ENCODE results near the gene SGPP2.
A peak's percentile ranks its signal among the peaks of the same experiment; 100 is the strongest.
"Not testable (repeated sequence)": the region's sequence is repeated elsewhere in the genome, so short reads cannot be mapped to it uniquely, and the experiment has no call there.

The SGPP2 gene, protein sequence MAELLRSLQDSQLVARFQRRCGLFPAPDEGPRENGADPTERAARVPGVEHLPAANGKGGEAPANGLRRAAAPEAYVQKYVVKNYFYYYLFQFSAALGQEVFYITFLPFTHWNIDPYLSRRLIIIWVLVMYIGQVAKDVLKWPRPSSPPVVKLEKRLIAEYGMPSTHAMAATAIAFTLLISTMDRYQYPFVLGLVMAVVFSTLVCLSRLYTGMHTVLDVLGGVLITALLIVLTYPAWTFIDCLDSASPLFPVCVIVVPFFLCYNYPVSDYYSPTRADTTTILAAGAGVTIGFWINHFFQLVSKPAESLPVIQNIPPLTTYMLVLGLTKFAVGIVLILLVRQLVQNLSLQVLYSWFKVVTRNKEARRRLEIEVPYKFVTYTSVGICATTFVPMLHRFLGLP

DNA sequence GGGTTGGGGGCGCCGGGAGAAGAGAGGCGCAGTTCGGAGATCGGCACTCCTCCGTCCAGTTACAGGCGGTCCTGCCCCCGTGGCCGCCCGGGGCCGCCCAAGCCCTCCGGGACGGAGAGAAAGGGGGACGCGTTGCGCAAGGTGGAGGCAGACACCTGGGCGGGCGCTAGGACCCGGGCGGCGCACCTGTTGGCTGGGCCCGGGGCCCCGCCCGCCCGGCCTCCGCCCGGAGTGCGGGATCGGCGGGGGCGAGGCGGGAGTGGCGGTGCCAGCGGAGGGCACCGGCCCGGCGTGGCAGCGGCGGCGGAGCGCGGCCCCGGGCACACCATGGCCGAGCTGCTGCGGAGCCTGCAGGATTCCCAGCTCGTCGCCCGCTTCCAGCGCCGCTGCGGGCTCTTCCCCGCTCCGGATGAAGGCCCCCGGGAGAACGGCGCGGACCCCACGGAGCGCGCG lies at the start of gene SGPP2:
TSS of gene SGPP2 (plus strand) at position 268 of the 453 bp plus-strand sequence. CDS start at position 328, 60 bp downstream.
- peak in 1 of 3 experiments; percentile 3 for DNase-seq (ENCODE audit: low read depth in 3 of 3)

DNA sequence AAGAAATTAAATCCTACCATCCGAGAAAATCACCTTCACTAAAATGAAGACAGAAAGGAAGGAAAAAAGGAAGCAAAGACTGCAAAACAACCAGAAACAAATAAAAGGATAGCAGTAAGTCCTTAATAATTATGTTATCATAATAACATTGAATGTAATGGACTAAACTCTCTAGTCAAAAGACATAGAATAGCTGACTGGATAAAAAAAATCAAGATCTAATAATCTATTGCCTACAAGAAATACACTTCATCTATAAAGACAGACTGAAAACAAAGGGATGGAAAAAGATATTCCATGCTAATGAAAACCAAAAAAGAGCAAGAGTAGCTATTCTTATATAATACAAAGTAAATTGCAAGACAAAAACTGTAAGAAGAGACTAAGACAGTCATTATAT lies 48.5 kb upstream of the SGPP2 start:
- DNase-seq (ENCODE audit: low read depth in 3 of 3): no peak

DNA sequence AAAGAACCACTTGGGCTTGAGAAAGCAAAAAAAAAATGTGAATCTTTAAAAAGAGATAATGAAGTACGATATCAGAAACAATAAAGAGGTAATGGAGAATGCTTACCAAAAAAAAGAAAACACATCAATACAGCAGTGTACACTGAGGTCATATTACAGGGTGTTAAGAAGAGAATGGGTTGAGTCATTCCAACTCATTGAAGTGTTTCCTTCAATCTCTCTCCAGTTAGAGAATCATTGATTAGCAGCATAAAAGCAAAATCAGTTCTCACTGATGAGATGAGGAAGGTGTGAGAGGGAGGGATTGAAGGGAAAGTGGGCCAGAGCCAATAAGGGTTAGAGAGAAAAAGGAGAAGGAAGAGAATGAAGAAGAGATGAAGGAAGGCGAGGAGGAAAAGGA lies 43.9 kb upstream of the SGPP2 start:
- DNase-seq (ENCODE audit: low read depth in 3 of 3): no peak

DNA sequence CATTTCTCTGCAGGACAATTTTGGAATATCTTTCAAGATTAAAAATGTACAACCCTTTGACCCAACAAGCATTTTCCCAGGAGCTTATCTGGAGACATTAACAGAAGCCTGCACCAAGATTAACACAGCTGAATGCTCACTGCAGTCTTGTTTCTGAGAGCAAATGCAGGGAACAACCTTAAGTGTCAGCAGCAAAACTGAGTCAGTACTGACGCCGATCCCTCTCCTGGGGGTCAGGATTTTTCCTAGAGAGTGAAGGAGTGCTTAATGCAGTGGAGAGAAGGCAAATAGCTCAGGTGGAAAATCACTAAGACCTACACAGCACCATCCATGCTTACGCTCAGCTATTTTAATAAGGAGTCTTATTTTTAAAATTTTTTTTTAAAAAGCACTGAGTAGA lies 42.8 kb upstream of the SGPP2 start:
- DNase-seq (ENCODE audit: low read depth in 3 of 3): no peak

DNA sequence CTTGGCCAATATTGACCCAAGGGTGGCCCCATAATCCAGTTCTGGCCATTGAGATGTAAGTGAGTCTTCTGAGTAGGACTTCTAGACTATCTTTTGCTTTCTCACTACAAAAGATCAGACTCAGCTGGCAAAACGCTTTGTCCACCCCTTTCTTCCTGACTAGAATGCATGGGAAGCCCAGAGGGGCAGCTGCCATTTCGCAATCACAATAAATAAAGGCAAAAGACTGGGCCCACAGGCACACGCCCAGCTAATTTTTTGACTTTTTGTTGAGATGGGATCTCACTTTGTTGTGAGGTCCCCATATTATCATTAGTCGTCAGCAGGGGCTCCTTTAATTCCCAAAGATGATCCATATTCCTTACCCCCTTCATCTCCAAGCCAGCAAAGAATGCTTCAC lies 41.1 kb upstream of the SGPP2 start:
- no peak for DNase-seq (ENCODE audit: low read depth in 3 of 3)

DNA sequence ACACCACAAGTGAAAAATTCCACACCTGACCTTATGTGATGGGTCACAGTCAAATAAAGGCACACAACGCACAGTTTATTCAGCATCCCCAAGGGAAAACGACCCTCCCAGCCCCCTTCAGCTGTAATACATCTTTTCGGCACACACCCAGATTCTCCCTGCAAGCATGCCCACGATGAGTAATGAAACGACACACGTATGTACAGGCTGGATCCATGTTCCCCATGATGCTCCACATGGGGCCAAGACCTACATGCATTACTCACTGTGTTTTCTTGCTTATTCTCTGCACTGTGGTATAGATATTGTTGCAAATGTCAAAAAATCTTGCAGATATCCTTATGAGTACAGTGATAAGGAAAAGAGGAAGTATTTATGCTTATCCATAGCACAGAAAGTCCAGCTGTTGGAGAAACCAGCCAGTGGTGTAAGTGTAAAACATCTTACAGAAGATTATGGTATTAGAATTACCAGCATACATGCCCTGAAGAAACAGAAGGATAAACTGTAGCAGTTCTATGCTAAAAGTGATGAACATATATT lies 32.5 kb upstream of the SGPP2 start:
- no peak for DNase-seq (ENCODE audit: low read depth in 3 of 3)

DNA sequence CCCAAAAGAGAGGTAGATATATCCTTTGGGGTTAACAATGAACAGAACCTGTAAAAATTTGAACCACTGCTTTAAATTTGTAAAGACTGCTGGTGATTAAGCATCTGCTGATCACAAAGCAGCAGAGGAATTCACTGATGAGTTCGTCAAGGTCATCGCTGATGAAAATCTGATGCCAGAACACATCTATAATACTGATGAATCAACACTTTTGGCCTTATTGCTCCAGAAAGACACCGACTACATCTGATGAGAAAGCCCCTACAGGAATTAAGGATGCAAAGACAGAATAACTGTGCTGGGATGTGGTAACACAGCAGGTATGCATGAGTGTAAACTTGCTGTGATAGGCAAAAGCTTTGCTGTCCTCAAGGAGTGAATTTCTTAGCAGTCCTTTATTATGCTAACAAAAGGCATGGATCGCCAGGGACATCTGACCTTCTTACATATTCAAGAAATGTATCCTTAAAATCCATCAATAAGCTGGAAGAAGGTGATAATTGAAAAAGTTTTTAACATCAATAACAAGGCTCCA lies 30.5 kb upstream of the SGPP2 start:
- no peak for DNase-seq (ENCODE audit: low read depth in 3 of 3)

DNA sequence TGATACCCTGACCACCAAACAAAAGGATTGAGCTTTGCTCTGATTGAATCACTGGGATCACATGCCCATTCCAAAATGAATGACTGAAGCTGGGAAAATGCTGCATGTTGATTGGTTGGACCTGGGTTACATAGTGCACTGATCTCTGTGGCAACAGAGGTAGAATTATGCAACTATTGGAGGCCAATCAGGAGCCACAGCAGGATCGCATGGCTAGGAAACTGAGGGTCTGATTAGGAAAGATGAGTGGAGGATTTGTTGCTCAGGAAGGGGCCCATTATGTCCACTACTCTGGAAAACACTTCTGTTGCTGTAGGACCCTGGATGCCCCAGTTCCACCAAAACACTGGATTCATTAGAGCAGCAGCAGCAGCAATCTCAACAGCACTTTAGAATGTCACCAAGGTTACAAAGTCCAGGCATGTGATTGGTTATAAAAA lies 25.9 kb upstream of the SGPP2 start:
- DNase-seq (ENCODE audit: low read depth in 3 of 3): no peak

DNA sequence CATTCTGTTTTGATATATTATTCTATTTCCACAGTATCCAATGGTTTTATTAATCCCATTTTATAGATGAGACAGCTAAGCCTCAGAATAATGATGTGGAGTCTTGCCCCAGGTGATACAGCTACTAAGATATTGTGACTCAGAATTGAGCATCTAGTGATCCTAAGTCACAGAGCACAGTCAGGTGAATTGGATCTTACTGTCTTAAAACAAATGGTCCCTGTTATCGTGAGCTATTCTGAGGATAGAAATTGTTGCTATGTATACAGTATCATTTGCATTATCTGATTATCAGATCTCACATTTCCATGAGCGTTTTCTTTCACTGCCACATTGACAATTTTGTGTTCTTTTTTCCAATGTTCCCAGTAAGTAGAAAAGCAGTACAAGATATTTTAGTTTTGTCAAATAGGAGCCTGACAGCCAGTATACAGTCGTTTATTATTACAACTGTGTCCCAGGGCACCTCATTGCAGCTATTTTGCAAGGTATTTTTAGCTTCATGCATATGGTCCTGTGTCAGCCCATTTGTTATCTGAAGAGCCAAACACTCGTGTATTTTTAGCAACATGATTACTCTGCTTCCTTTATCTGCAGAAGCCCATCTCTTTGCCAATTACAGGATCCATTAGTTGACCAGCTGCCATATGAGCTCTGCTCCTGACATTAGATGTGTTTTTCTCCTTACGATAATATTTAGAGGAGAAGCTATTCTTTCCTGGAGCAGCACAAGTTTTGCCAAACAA lies 25.1 kb upstream of the SGPP2 start:
- no peak for DNase-seq (ENCODE audit: low read depth in 3 of 3)

DNA sequence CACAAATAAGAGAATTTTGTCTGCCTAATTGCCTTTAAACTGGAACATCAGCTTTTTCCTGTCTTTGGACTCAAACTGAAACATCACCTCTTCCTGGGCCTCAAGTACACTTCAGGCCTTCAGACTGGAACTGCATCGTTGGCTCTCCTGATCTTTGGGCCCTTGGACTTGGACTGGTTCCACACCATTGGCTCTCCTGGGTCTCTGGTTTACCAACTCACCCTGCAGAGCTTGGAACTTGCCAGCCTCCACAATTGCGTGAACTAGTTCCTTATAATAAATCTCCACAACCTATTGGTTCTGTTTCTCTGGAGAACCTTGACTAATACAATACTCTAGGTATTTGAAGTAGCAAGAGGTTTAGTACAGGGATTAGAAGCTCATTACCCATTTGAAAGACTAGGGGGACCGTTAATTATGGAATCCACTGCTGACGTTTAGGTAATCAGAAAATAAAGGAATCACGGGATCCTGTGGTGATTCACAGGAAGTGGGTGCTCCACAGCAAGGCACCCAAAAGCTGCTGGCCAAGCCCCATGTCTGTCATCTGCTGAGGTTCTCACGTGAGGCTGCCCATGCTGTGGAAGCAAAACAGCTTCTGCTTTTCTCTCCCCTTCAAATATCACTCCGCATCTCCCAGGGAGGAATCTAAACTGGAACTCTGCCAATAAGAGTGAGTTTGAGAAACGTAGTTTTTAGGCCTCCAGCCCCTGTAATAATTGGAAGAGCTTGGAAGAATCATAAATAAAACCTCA lies 20.0 kb upstream of the SGPP2 start:
- DNase-seq (ENCODE audit: low read depth in 3 of 3): no peak

DNA sequence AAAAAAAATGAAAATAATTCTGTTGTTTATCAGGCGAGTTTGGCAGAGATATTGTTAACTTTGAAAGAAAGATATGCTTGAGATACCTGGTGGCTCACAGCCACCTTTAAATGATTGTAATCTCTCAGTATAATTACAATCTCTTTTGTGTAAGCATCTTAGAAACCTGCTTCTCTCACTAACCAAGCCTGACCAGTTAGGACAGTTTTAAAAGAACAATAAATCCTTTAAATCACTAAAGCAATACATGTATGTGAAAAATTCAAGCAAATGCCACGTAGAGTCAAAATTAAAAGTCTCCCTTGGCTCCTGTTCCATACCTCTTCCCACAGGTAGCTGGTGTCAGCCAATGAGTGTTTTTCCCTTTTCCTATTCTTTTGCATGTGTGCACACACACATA lies 15.7 kb upstream of the SGPP2 start:
- no peak for DNase-seq (ENCODE audit: low read depth in 3 of 3)

DNA sequence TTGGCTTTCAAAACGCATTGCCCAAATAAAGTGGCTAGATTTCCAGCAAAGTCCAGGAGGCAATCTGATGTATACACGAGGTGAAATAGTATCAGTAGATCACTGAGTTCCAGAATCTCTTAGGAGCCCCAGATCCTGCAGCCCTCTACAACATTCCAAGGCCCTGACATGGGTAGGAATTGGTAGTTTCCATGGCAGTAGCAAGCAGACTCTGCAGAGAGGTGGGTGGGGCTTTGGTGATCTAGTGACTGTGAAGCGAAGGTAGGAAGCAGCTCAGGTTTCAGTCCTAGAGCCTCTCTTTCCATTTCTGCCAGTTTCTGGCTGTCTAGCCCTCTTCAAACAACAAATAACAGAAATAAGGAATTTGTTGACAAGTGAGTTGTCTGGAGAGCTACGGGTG lies 13.8 kb upstream of the SGPP2 start:
- DNase-seq (ENCODE audit: low read depth in 3 of 3): no peak

DNA sequence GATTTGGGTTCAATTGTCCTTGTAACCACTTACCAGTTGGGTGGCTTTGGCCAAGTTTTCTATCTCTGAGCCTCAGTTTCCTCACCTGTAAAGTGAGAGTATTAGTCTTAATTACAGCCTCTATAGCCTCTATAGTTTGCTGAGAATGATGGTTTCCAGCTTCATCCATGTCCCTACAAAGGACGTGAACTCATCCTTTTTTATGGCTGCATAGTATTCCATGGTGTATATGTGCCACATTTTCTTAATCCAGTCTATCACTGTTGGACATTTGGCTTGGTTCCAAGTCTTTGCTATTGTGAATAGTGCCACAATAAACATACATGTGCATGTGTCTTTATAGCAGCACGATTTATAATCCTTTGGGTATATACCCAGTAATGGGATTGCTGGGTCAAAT lies 12.0 kb upstream of the SGPP2 start:
- not testable (repeated sequence) for DNase-seq (ENCODE audit: low read depth in 3 of 3)

DNA sequence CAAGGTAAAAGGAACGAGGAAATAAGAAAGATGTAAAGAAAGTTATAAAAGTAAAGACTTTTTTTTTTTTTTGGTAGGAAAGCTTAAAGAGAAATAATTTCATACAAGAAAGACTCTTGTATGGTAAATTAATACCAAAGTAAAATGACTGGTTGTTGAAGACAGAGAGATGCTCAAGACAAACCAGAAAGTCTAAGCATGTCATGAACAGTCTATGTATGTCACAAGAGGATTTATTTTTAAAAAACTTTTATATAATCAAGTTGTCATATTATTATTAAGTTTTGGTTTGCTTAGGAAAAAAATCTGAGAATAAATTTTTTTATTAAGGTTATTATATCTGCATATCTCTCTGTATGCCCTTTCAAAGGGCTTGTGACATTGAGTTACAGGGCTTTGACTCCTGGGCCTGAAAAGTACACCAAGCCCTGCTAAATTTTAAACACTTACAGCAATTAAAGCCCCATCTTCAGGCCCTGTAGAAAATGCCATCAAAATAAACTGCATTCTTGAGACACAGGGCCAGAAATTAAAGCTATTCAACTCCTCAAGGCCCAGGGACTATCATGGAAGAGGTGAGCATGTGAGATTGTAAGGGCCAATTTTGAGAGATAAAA lies 10.9 kb upstream of the SGPP2 start:
- DNase-seq (ENCODE audit: low read depth in 3 of 3): no peak

DNA sequence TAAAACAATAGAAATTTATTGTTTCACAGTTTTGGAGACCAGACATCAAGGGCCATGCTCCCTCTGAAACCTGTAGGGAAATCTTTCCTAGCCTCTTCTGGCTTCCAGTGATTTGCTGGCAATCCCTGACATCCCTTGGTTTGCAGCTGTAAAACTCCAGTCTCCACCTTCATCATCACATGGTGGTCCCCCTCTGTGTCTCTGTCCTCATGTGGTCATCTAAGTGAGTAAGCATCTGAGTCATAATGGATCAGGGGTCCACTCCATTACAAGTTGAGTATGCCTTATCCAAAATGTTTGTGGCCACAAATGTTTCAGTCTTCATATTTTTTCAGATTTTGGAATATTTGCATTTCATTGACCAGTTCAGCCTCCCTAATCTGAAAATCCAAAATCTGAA lies 5.6 kb upstream of the SGPP2 start:
- no peak for DNase-seq (ENCODE audit: low read depth in 3 of 3)

DNA sequence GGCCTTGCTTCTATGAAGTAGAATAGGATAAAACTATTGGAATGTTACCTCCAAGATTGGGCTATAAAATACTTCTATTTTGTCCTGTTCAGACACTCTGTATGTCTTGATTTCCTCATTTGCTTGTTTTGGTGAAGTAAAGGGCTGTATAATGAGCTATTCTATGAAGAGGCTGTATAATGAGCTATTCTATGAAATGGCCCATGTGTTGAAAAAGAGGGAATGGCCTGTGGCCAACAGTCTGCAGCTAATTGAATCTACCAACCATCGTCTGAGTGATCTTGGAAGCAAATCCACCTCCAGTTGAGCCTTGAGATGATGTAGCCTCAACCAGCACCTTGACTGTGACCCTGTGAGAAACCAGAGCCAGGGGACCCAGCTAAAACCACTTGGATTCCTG lies 3.8 kb upstream of the SGPP2 start:
- no peak for DNase-seq (ENCODE audit: low read depth in 3 of 3)

DNA sequence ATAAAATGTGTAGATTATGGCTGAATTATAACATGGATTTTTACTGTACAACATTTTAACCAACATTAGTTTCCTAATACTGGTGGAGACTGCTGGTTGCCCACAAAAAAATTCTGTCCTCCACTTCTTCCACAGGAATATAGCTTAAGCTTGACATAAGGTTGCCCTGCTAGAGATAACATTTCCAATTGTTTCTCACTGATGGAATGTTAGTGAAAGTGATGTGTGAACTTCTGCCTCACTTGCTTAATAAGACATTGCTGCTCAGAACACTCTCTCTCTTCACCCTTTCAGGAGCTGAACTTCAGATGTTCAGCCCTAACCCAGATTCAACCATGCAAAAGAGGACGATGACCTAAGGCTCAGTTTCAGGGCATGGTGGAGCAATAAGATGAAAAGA lies 2.7 kb upstream of the SGPP2 start:
- DNase-seq (ENCODE audit: low read depth in 3 of 3): no peak

DNA sequence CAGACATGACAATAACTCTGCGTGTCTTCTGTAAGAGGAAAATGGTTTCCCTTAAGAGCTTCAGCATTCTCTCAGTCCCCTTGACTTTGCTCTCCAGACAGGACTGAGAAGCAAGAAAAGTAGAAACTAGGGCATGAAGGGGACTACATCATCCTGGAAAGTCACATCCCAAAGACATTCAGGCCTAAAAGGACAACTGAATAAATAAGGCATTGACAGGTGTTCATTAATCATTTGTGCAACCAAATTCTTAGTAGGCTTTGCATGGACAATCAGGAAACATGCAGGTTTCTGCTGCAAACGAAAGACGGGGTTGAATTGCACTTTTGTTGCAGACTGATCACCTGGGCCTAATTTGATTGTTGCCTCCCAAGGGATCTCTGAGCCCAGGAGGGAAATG lies 1.2 kb upstream of the SGPP2 start:
- DNase-seq (ENCODE audit: low read depth in 3 of 3): no peak

DNA sequence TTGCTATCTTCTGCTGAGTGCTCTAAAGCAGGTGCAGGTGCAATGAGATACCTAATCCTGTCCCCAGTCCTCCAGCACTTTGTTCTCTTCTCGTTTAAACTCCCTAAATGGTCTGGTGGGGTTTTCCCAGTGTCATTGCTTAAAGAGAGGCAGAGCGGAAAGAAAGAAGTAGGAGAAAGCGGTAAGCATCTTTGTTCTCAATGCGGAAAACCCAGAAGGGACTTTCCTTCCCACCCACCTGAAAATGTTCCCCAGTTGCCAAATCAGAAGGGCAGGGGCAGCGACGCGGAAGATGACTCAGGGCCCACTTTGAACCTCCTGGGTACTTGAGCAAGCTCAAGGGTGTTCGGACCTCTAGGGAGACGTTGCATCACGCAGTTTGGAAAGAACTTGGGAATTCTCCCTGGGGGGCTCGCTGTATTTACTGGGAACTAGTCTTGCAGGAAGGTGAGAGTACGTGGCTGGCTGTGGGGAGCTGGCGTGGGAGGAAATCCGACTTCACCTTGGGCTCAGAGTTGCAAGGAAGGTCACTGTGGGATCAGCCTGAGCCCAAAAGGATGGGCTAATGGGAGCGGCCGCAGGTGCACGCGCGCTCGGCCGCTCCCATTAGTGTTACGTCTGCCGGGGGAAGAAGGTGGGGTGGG lies 589 bp upstream of the SGPP2 start:
- DNase-seq (ENCODE audit: low read depth in 3 of 3): peak; percentile 29 to 47 (median 40)

DNA sequence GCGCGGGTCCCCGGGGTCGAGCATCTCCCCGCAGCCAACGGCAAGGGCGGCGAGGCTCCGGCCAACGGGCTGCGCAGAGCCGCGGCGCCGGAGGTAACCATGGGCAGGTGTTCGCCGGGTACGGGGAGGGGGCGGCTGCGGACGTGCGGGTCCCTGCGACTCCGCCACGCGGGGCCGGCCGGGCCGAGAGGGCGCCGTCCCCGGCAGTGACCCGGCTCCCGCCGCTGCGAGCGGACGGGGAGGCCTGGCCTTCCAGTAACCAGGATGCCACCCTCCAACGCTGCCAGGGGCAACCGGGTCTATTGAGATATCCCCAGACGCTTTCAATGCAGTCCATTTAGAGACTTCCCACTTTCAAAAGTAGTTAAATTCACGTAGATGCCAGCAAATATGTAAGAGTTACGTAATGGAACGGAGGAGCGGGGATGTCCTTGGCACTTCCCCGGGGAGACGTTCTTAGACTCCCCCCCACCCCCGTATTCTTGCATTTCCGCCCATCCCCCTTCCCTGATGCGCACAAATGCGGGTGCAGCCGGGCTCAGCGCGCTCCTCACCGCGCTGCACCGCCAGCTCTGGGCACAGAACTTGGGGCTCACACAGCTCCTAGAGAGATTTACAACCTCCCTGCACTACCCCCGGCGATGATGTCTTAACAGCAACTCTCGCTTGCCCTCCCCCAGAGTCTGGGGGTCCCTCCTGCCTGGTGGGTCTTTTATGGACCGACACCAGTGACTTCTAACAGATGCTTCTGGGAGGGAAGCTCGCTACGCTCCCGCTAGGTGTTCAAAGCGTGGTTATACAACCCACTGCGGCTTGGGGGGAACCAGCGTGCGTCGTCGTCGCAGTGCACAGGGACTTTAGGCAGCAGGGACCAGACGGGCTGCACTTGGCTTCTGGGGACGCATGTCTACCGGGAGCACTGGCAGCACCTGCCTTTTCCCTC lies 657 bp downstream of the SGPP2 start:
- peak; percentile 7 to 41 (median 31) for DNase-seq (ENCODE audit: low read depth in 3 of 3)

Measured in stimulated activated CD4-positive, alpha-beta T cell treated with anti-CD3 and anti-CD28 coated beads, TNF-alpha, amount 100 ng/mL, for 4 hours (primary cell).